Mucosa of gallbladder (tissue), 1 donor: ENCODE data around the gene CDAN1. TPM values are rescaled to one million over a fixed set of nuclear protein-coding genes. Genes with fewer than 3 reads are reported as not detected.

Experiments used
- total RNA-seq: library from RNA; stranded (reverse); gene quantifications from one replicate; pipeline ENCODE4 v1.2.1, GENCODE V29; 2021
- donor health status: DM: no; HTN: no; CAD: no.

CDAN1 gene
- total RNA-seq, 1 donor from 2014 or later, result 23.9 TPM

Other genes starting within 250 kb of the CDAN1 start
- gene ZNF106, start 246.0 kb downstream of the CDAN1 start, total RNA-seq, result 66.1 TPM
- 60.2 TPM for gene SNAP23, start 241.5 kb downstream of the CDAN1 start, total RNA-seq
- gene LRRC57, start 188.3 kb downstream of the CDAN1 start, total RNA-seq, result 22.5 TPM
- gene HAUS2, start 188.3 kb downstream of the CDAN1 start, total RNA-seq, result 12.5 TPM
- gene STARD9, start 161.5 kb downstream of the CDAN1 start, total RNA-seq, result 9.8 TPM
- gene TTBK2, start 183.7 kb upstream of the CDAN1 start, total RNA-seq, result 18.6 TPM